GM20000 (cell line): ENCODE measurements around the gene ETFA.
A peak's percentile ranks its signal among the peaks of the same experiment; 100 is the strongest.

Source experiments
- DNase-seq: peaks from one replicate; pipeline ENCODE4 v3.0.0; 2012; ENCODE audit warnings: low spot score
- CTCF ChIP-seq: IDR thresholded peaks from 2 replicates; pipeline ENCODE4 v1.5.1; 2012; ENCODE audit warnings: mild to moderate bottlenecking, control low read depth; ENCODE audit errors: extremely low read depth, missing control alignments

The ETFA gene

GRCh38 chr15:76208084-76208785, 103.0 kb downstream of the ETFA start:
- no peak for TF ChIP-seq CTCF
- DNase-seq: peak; percentile 9

GRCh38 chr15:76206325-76206976, 104.8 kb downstream of the ETFA start:
- DNase-seq: peak; percentile 16
- TF ChIP-seq CTCF: no peak

GRCh38 chr15:76204916-76205460, 106.3 kb downstream of the ETFA start:
- peak; percentile 9 for DNase-seq
- no peak for TF ChIP-seq CTCF

GRCh38 chr15:76204109-76204845, 107.0 kb downstream of the ETFA start:
- DNase-seq: peak; percentile 13
- no peak for TF ChIP-seq CTCF

- DNase-seq: no peak
- TF ChIP-seq CTCF: no peak
Observed at GRCh38 chr15:76203346-76204108, 107.7 kb downstream of the ETFA start.

- DNase-seq: no peak
Observed at GRCh38 chr15:76201536-76202255, 109.6 kb downstream of the ETFA start.

More at GRCh38 chr15:76201536-76202255, 109.6 kb downstream of the ETFA start:
- no peak for TF ChIP-seq CTCF
